Frontal cortex (tissue), 4 donors: ENCODE data around the gene LAMC3. TPM values are rescaled to one million over a fixed set of nuclear protein-coding genes. Genes with fewer than 3 reads are reported as not detected.

Experiments
- DNase-seq, 2 donors: peaks; one replicate each; pipeline ENCODE4 v3.0.0; 2012; ENCODE audit warnings: low spot score in 2 of 2
- FAIRE-seq: peaks from 2 replicates; lab custom pipeline; 2012; peaks lifted over from hg19 to GRCh38; lab: Jason Lieb, UNC
- total RNA-seq: library from RNA; depleted of rRNA; stranded (reverse); fragments of >200 nt; gene quantifications from one replicate; pipeline ENCODE4 v1.2.3, GENCODE V29; 2014
- donor health status: control.
- donor health status: control.
- donor health status: control.

The LAMC3 gene
- total RNA-seq, 1 donor from 2014 or later = 2.4 TPM

GRCh38 chr9:131036529-131037334 is 27.8 kb downstream of the LAMC3 start:
- DNase-seq (no peak), FAIRE-seq (no peak)

- DNase-seq = no peak
These were observed 28.6 kb downstream of the LAMC3 start for GRCh38 chr9:131037335-131038255.

GRCh38 chr9:131038256-131039128 is 29.5 kb downstream of the LAMC3 start:
- no peak for FAIRE-seq
- DNase-seq = no peak

More at GRCh38 chr9:131037335-131038255, 28.6 kb downstream of the LAMC3 start:
- FAIRE-seq = no peak

GRCh38 chr9:131039129-131039954 is 30.4 kb downstream of the LAMC3 start:
- FAIRE-seq = no peak
- no peak for DNase-seq

GRCh38 chr9:131042666-131043065 is 33.7 kb downstream of the LAMC3 start:
- FAIRE-seq = no peak
- DNase-seq = no peak

GRCh38 chr9:131043087-131043486 is 34.1 kb downstream of the LAMC3 start:
- no peak for FAIRE-seq

GRCh38 chr9:131043646-131044045 is 34.7 kb downstream of the LAMC3 start:
- DNase-seq (no peak), FAIRE-seq (no peak)

More at GRCh38 chr9:131043087-131043486, 34.1 kb downstream of the LAMC3 start:
- no peak for DNase-seq

GRCh38 chr9:131045300-131046092 is 36.5 kb downstream of the LAMC3 start:
- FAIRE-seq = no peak
- no peak for DNase-seq

GRCh38 chr9:131046093-131046380 is 37.1 kb downstream of the LAMC3 start:
- DNase-seq (no peak), FAIRE-seq (no peak)

GRCh38 chr9:131046581-131047202 is 37.7 kb downstream of the LAMC3 start:
- DNase-seq = peak; percentile 52 to 77
- no peak for FAIRE-seq

- FAIRE-seq (no peak), DNase-seq (no peak)
These were observed 39.4 kb downstream of the LAMC3 start for GRCh38 chr9:131048332-131048731.

GRCh38 chr9:131048820-131049219 is 39.8 kb downstream of the LAMC3 start:
- no peak for FAIRE-seq
- DNase-seq = no peak

- no peak for DNase-seq
- FAIRE-seq = no peak
These were observed 41.1 kb downstream of the LAMC3 start for GRCh38 chr9:131049829-131050715.

- DNase-seq (no peak), FAIRE-seq (no peak)
These were observed 41.9 kb downstream of the LAMC3 start for GRCh38 chr9:131050831-131051230.

GRCh38 chr9:131051592-131052517 is 42.9 kb downstream of the LAMC3 start:
- FAIRE-seq (no peak), DNase-seq (no peak)

GRCh38 chr9:131053896-131054295 is 44.9 kb downstream of the LAMC3 start:
- FAIRE-seq (no peak), DNase-seq (no peak)
